Nephron (organoid): ENCODE measurements around the gene TMEM258.

Experiments used
- H3K27ac Mint-ChIP-seq, 3 experiments: 2 replicates each; pipeline ENCODE4 v1.8.0; 2020; ENCODE audit warnings: mixed read lengths in 3 of 3, mild to moderate bottlenecking in 2 of 3, moderate library complexity in 1 of 3
- H3K27me3 Mint-ChIP-seq: 2 replicates; pipeline ENCODE4 v1.8.0; 2021; ENCODE audit warnings: low read depth, mild to moderate bottlenecking, moderate library complexity, mixed read lengths
- H3K36me3 Mint-ChIP-seq: 2 replicates; pipeline ENCODE4 v1.8.0; 2020; ENCODE audit warnings: low read depth, mixed read lengths
- H3K4me1 Mint-ChIP-seq: 2 replicates; pipeline ENCODE4 v1.8.0; 2020; ENCODE audit warnings: mixed read lengths
- H3K4me3 Mint-ChIP-seq, 3 experiments: 2 replicates each; pipeline ENCODE4 v1.8.0; 2020; ENCODE audit warnings: mild to moderate bottlenecking in 3 of 3, mixed read lengths in 3 of 3, moderate library complexity in 2 of 3
- H3K9me3 Mint-ChIP-seq: 2 replicates; pipeline ENCODE4 v1.8.0; 2020; ENCODE audit warnings: mixed read lengths
- TF ChIP-seq, protein P1 (sequence below), 3 experiments: fragments of 200-600 bp; sonication (generic); IDR thresholded peaks; one replicate each; pipeline ENCODE4 v1.5.0; 2021; ENCODE audit warnings: antibody characterized with exemption in 3 of 3; ENCODE audit not compliant: unreplicated experiment in 3 of 3

The TMEM258 gene

DNA sequence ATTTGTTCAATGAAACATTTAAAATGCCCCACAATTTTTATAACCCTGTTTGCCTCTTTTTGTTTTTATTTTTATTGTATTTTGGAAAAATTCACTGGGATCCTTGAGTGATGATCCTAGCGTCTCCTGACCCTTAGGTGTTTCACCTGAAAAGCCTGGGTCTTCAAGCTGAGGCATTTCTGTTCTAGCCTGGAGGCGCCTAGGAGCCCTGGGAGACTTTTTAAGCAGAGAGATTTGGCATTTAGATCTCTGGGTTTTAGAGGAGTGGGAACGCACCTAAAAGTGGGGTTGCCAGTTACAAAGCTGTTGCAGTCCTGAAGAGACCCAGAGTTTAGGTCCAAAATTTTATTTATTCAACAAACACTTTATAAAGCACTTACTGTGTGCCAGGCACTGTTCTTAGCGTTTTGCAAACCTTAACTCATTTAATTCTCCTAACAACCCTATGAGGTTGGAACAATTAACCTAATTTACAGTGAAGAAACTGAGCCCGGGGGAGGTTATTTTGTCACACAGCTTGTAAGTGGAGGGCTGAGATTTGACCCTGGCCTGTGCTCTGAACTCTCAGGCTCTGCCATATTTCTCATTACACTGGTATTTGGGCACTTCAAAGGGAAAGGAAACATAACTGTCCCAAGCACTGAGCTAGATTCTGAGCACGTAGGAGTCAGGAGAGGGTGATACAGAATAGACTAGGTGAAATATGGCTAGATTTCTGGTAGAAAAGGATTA lies 25.2 kb upstream of the TMEM258 start:
- H3K9me3 Mint-ChIP-seq = no peaks in the 10 kb centered on the region
- peaks cover 20% of the 10 kb centered on the region for H3K36me3 Mint-ChIP-seq
- H3K27ac Mint-ChIP-seq = peak overlapping the region; percentile 71 to 86 (median 85)
- TF ChIP-seq, protein P1, sequence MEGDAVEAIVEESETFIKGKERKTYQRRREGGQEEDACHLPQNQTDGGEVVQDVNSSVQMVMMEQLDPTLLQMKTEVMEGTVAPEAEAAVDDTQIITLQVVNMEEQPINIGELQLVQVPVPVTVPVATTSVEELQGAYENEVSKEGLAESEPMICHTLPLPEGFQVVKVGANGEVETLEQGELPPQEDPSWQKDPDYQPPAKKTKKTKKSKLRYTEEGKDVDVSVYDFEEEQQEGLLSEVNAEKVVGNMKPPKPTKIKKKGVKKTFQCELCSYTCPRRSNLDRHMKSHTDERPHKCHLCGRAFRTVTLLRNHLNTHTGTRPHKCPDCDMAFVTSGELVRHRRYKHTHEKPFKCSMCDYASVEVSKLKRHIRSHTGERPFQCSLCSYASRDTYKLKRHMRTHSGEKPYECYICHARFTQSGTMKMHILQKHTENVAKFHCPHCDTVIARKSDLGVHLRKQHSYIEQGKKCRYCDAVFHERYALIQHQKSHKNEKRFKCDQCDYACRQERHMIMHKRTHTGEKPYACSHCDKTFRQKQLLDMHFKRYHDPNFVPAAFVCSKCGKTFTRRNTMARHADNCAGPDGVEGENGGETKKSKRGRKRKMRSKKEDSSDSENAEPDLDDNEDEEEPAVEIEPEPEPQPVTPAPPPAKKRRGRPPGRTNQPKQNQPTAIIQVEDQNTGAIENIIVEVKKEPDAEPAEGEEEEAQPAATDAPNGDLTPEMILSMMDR (IDR thresholded peaks at IDR 0.05; ENCODE audit: unreplicated experiment in 3 of 3) = no peak
- H3K4me1 Mint-ChIP-seq = peaks cover 13% of the 10 kb centered on the region
- peak overlapping the region; percentile 89 to 98 (median 89) for H3K4me3 Mint-ChIP-seq
- no peaks in the 10 kb centered on the region for H3K27me3 Mint-ChIP-seq

GRCh38 chr11:61816736-61817455 lies 24.5 kb upstream of the TMEM258 start, which contains the start of gene FADS1:
Gene FADS1, minus strand, starts transcription at chr11:61817003. Its CDS starts 74 bp downstream, at chr11:61816929.
- TF ChIP-seq, protein P1 (IDR thresholded peaks at IDR 0.05; ENCODE audit: unreplicated experiment in 3 of 3) = peak; percentile 54 to 69 (median 64)
- no peaks in the 10 kb centered on the region for H3K9me3 Mint-ChIP-seq
- H3K27me3 Mint-ChIP-seq = no peaks in the 10 kb centered on the region
- peak within 1 kb of the TSS; percentile 96 to 98 (median 98) for H3K4me3 Mint-ChIP-seq
- peaks cover 26% of the 10 kb centered on the region for H3K36me3 Mint-ChIP-seq
- H3K4me1 Mint-ChIP-seq = peaks cover 13% of the 10 kb centered on the region
- peak within 1 kb of the TSS; percentile 95 to 100 (median 99) for H3K27ac Mint-ChIP-seq

- peak overlapping the region; percentile 96 to 98 (median 98) for H3K4me3 Mint-ChIP-seq
- H3K27ac Mint-ChIP-seq = peak overlapping the region; percentile 95 to 100 (median 99)
- TF ChIP-seq, protein P1 (IDR thresholded peaks at IDR 0.05; ENCODE audit: unreplicated experiment in 3 of 3) = no peak
- no peaks in the 10 kb centered on the region for H3K27me3 Mint-ChIP-seq
- no peaks in the 10 kb centered on the region for H3K9me3 Mint-ChIP-seq
- H3K36me3 Mint-ChIP-seq = peaks cover 29% of the 10 kb centered on the region
- H3K4me1 Mint-ChIP-seq = peaks cover 13% of the 10 kb centered on the region
Observed at GRCh38 chr11:61815790-61816735, 23.7 kb upstream of the TMEM258 start.

- H3K27ac Mint-ChIP-seq = peak overlapping the region; percentile 95 to 100 (median 99)
- peaks cover 13% of the 10 kb centered on the region for H3K4me1 Mint-ChIP-seq
- no peaks in the 10 kb centered on the region for H3K27me3 Mint-ChIP-seq
- peaks cover 36% of the 10 kb centered on the region for H3K36me3 Mint-ChIP-seq
- TF ChIP-seq, protein P1 (IDR thresholded peaks at IDR 0.05; ENCODE audit: unreplicated experiment in 3 of 3) = no peak
- H3K4me3 Mint-ChIP-seq = peak overlapping the region; percentile 96 to 98 (median 98)
- H3K9me3 Mint-ChIP-seq = no peaks in the 10 kb centered on the region
Observed at GRCh38 chr11:61814958-61815789, 22.8 kb upstream of the TMEM258 start.
